PC-3 (cell line): ENCODE data around the gene UNC5B. TPM values are rescaled to one million over a fixed set of nuclear protein-coding genes. Genes with fewer than 3 reads are reported as not detected.

Source experiments
- ATAC-seq: fragments of 200-7000 bp; cut with Tn5 transposase; 2 replicates; pipeline ENCODE4 v1.9.1; 2020; ENCODE audit warnings: mild to moderate bottlenecking, moderate library complexity
- BruUV-seq: library from RNA; stranded (reverse); fragments of 400-500 nt; replicated peaks from 2 replicates; lab custom pipeline; 2021; lab: Mats Ljungman, UMichigan
- CTCF ChIA-PET: fragments of 300-600 bp; sonication (Branson Sonifier 250); formaldehyde crosslinking; loops from one replicate; lab custom pipeline; 2022; ENCODE audit warnings: antibody characterized with exemption; lab: Charles Lee
- POLR2A ChIA-PET: fragments of 300-600 bp; sonication (Branson Sonifier 250); formaldehyde crosslinking; loops from one replicate; lab custom pipeline; 2022; ENCODE audit warnings: antibody characterized with exemption; ENCODE audit not compliant: unreplicated experiment; lab: Charles Lee
- DNase-seq: peaks from one replicate; pipeline ENCODE4 v3.0.0-alpha.2; 2015
- H2AFZ ChIP-seq: fragments of 300-600 bp; sonication (generic); 2 replicates; pipeline ENCODE4 v1.6.0; 2016; ENCODE audit warnings: antibody characterized with exemption, low read length
- H3F3A ChIP-seq: fragments of 300-600 bp; sonication (generic); one replicate; pipeline ENCODE4 v1.6.0; 2017; ENCODE audit warnings: antibody characterized with exemption, low read length, control low read depth, mild to moderate bottlenecking; ENCODE audit not compliant: unreplicated experiment
- H3K27ac ChIP-seq: fragments of 300-600 bp; sonication (generic); 2 replicates; pipeline ENCODE4 v1.5.1; 2016; ENCODE audit warnings: mild to moderate bottlenecking, low read length
- H3K27me3 ChIP-seq: fragments of 300-600 bp; sonication (generic); 2 replicates; pipeline ENCODE4 v1.6.1; 2016; ENCODE audit warnings: low read length, mixed read lengths
- H3K36me3 ChIP-seq: fragments of 300-600 bp; sonication (generic); 2 replicates; pipeline ENCODE4 v1.6.1; 2016; ENCODE audit warnings: low read depth, mixed run types, low read length, mixed read lengths
- H3K4me1 ChIP-seq: fragments of 300-600 bp; sonication (generic); 2 replicates; pipeline ENCODE4 v1.5.1; 2016; ENCODE audit warnings: low read length; ENCODE audit not compliant: insufficient read depth
- H3K4me2 ChIP-seq: fragments of 300-600 bp; sonication (generic); 2 replicates; pipeline ENCODE4 v1.6.0; 2016; ENCODE audit warnings: low read length
- H3K4me3 ChIP-seq: fragments of 300-600 bp; sonication (generic); 2 replicates; pipeline ENCODE4 v1.5.1; 2016; ENCODE audit warnings: mild to moderate bottlenecking, low read length, mixed read lengths
- H3K79me2 ChIP-seq: fragments of 300-600 bp; sonication (generic); 2 replicates; pipeline ENCODE4 v1.6.1; 2017; ENCODE audit warnings: low read length, mixed read lengths
- H3K9ac ChIP-seq: fragments of 300-600 bp; sonication (generic); 2 replicates; pipeline ENCODE4 v1.6.0; 2016; ENCODE audit warnings: mild to moderate bottlenecking, low read length
- H3K9me2 ChIP-seq: fragments of 300-600 bp; sonication (generic); replicated peaks from 2 replicates; pipeline ENCODE4 v1.6.1; 2016; ENCODE audit warnings: mixed run types, low read length, mixed read lengths
- H3K9me3 ChIP-seq: fragments of 300-600 bp; sonication (generic); 2 replicates; pipeline ENCODE4 v1.6.1; 2016; ENCODE audit warnings: low read length, mixed read lengths
- H4K20me1 ChIP-seq: fragments of 300-600 bp; sonication (generic); 2 replicates; pipeline ENCODE4 v1.6.1; 2016; ENCODE audit warnings: low read length, mixed read lengths
- EZH2 ChIP-seq: fragments of 300-600 bp; sonication (generic); IDR thresholded peaks from one replicate; pipeline ENCODE4 v1.6.1; 2017; ENCODE audit warnings: antibody characterized with exemption, mild to moderate bottlenecking, low read length; ENCODE audit not compliant: unreplicated experiment
- EZH2phosphoT487 ChIP-seq: fragments of 300-600 bp; sonication (generic); IDR thresholded peaks from 2 replicates; pipeline ENCODE4 v1.6.1; 2018; ENCODE audit warnings: mild to moderate bottlenecking, antibody characterized with exemption, low read length, borderline replicate concordance
- intact Hi-C: fragments of 100-400 bp; cut with micrococcal nuclease; formaldehyde crosslinking; loops from 2 replicates; pipeline ENCODE4 v1.9.0; 2023
- total RNA-seq: library from RNA; depleted of rRNA; stranded (reverse); fragments of >200 nt; gene quantifications from 2 replicates; pipeline ENCODE4 v1.2.3, GENCODE V29; 2014
- TF ChIP-seq, protein P1 (sequence below): fragments of 300-600 bp; sonication (generic); conservative IDR thresholded peaks from 2 replicates; pipeline ENCODE4 v1.5.1; 2017; ENCODE audit warnings: antibody characterized with exemption, low read depth, mild to moderate bottlenecking, low read length

Gene UNC5B
- total RNA-seq, 1 experiment from 2014 or later: 0.26 TPM

DNA sequence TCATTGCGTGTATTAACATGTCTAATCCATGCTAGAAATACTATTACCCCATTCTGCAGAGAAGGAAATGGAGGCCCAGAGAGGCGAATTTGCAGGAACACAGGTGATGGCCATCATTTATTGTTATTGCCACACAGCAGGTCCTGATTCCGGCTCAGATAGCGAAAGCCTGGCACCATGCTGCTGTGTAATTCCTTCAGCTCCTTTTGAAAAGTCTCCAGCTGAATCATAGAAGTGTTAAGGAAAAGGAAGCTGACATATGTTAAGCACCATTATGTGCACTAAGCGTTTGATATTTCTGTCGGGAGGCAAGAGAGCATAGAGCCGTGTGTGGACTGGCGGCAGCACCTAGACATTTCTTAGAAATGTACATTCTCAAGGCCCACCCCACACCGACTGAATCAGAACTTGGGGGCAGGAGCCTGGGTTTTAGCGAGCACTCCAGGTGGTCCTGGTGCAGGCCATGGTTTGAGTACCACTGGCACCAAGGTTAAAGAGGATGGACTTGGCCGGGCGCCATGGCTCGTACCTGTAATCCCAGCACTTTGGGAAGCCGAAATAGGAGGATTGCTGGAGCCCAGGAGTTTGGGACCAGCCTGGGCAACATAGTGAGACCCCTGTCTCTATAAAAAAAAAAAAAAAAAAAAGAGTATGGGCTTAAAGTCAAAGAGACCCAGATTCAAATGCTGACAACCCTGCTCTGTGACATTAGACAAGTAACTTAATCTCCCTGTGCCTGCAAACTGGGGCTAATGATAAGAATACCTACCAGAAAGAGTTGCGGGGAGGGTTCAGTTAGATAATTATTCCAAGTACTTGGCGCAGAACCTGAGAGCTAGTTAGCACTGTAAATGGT, 52.2 kb downstream of the UNC5B start:
- intact Hi-C loops: no loop called here
- no peak overlapping the region for H2AFZ ChIP-seq
- POLR2A ChIA-PET: no interaction called here
- ATAC-seq (no peak), DNase-seq (no peak)
- H4K20me1 ChIP-seq: no peaks in the 10 kb centered on the region
- H3K27me3 ChIP-seq: no peaks in the 10 kb centered on the region
- no peaks in the 10 kb centered on the region for H3K9me3 ChIP-seq
- TF ChIP-seq, protein P1, sequence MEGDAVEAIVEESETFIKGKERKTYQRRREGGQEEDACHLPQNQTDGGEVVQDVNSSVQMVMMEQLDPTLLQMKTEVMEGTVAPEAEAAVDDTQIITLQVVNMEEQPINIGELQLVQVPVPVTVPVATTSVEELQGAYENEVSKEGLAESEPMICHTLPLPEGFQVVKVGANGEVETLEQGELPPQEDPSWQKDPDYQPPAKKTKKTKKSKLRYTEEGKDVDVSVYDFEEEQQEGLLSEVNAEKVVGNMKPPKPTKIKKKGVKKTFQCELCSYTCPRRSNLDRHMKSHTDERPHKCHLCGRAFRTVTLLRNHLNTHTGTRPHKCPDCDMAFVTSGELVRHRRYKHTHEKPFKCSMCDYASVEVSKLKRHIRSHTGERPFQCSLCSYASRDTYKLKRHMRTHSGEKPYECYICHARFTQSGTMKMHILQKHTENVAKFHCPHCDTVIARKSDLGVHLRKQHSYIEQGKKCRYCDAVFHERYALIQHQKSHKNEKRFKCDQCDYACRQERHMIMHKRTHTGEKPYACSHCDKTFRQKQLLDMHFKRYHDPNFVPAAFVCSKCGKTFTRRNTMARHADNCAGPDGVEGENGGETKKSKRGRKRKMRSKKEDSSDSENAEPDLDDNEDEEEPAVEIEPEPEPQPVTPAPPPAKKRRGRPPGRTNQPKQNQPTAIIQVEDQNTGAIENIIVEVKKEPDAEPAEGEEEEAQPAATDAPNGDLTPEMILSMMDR: no peak
- TF ChIP-seq EZH2 (no peak), EZH2phosphoT487 (no peak)
- H3K9me2 ChIP-seq: no peaks in the 10 kb centered on the region
- no peak overlapping the region for H3K4me2 ChIP-seq
- no peaks in the 10 kb centered on the region for H3K36me3 ChIP-seq
- H3K27ac ChIP-seq: no peak overlapping the region
- H3K4me1 ChIP-seq: no peaks in the 10 kb centered on the region
- H3K9ac ChIP-seq: no peak overlapping the region
- CTCF ChIA-PET: no interaction called here
- no peaks in the 10 kb centered on the region for H3K79me2 ChIP-seq
- no TSS peak for BruUV-seq
- H3K4me3 ChIP-seq: no peak overlapping the region
- no peaks in the 10 kb centered on the region for H3F3A ChIP-seq

DNA sequence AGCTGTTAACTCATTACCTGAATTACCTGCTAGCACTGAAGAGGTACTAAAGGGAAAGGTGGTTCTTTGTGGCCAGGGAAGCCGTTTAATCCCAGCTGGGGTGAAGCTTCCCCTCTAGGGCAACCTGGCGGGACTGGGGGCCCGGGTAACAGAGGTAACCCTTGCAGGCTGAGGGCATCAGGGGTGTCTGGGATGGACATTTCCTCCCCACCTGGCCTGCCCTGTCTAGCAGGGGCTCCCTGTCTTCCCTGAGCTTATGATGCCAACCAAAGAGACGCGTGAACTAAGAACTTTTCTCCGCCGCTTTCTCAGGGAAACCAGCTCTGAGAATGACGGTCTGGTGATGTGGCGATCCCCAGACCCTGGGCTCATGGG, 52.8 kb downstream of the UNC5B start:
- Histone ChIP-seq H3K27ac (no peak overlapping the region), H4K20me1 (no peaks in the 10 kb centered on the region), H3K4me2 (no peak overlapping the region), H3K27me3 (no peaks in the 10 kb centered on the region), H3K9me3 (no peaks in the 10 kb centered on the region), H3K9ac (no peak overlapping the region), H3K79me2 (no peaks in the 10 kb centered on the region), H3F3A (no peaks in the 10 kb centered on the region), H3K4me3 (no peak overlapping the region), H3K36me3 (no peaks in the 10 kb centered on the region), H3K9me2 (no peaks in the 10 kb centered on the region), H2AFZ (no peak overlapping the region), H3K4me1 (no peaks in the 10 kb centered on the region)
- no peak for ATAC-seq
- BruUV-seq: no TSS peak
- no peak for TF ChIP-seq EZH2phosphoT487
- TF ChIP-seq EZH2: no peak
- TF ChIP-seq, protein P1: no peak
- intact Hi-C loops: no loop called here
- ChIA-PET CTCF (no interaction called here), POLR2A (no interaction called here)
- DNase-seq: no peak

DNA sequence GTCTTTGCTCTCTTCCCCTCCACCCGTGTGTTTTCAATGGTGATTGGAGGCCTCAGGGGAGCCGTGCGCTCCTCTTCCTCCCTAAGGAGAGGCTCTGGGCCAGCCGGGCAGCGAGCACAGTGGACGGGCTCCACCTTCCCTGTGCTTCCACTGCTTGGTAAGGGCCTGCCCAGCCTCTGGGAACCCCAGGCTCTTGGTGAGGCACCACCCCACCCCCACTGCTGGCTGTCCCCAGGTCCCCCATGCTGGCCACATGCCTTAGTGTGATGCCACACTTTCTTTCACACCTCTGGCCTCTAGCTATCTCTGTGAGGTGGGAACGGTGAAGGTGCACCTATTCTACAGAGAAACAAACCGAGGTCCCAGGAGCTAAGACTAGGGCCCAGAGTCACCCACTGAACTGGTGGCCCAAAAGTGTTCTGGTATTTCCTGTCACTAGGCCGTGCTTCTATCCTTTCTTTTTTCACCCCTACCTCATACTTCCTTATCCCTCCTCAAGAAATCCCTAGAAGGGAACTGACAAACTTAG, 53.3 kb downstream of the UNC5B start:
- Histone ChIP-seq H3K27me3 (no peaks in the 10 kb centered on the region), H3K4me1 (no peaks in the 10 kb centered on the region), H3F3A (no peaks in the 10 kb centered on the region), H3K36me3 (no peaks in the 10 kb centered on the region), H3K9me2 (no peaks in the 10 kb centered on the region), H3K9me3 (no peaks in the 10 kb centered on the region), H2AFZ (no peak overlapping the region), H3K4me2 (no peak overlapping the region), H3K79me2 (no peaks in the 10 kb centered on the region), H3K9ac (no peak overlapping the region), H3K4me3 (no peak overlapping the region), H4K20me1 (no peaks in the 10 kb centered on the region), H3K27ac (no peak overlapping the region)
- CTCF ChIA-PET: no interaction called here
- no peak for ATAC-seq
- TF ChIP-seq, protein P1: no peak
- no peak for TF ChIP-seq EZH2phosphoT487
- no peak for TF ChIP-seq EZH2
- POLR2A ChIA-PET: no interaction called here
- intact Hi-C loops: no loop called here
- BruUV-seq: no TSS peak
- DNase-seq: no peak
